IPS-NIHi11 (cell line): ENCODE results near the gene SCD.
"Not testable (repeated sequence)": the region's sequence is repeated elsewhere in the genome, so short reads cannot be mapped to it uniquely, and the experiment has no call there.

Experiments used
- DNase-seq: peaks from one replicate; pipeline ENCODE4 v3.0.0; 2012; ENCODE audit warnings: mixed read lengths, low spot score

Gene SCD

GRCh38 chr10:100346765-100347567 lies at the start of gene SCD:
Gene SCD, plus strand, starts transcription at chr10:100347233. Its CDS starts 272 bp downstream, at chr10:100347505.
- DNase-seq = peak; percentile 98

- DNase-seq = no peak
These were observed 49.8 kb upstream of the SCD start for GRCh38 chr10:100297242-100297641.

GRCh38 chr10:100301123-100301522 lies 45.9 kb upstream of the SCD start:
- DNase-seq = not testable (repeated sequence)

GRCh38 chr10:100303724-100304319 lies 43.2 kb upstream of the SCD start:
- peak; percentile 68 for DNase-seq

- DNase-seq = no peak
These were observed 42.6 kb upstream of the SCD start for GRCh38 chr10:100304414-100304813.

GRCh38 chr10:100306861-100307260 lies 40.2 kb upstream of the SCD start:
- no peak for DNase-seq

- DNase-seq = no peak
These were observed 39.3 kb upstream of the SCD start for GRCh38 chr10:100307684-100308083.

GRCh38 chr10:100311298-100311697 lies 35.7 kb upstream of the SCD start:
- no peak for DNase-seq

GRCh38 chr10:100315615-100316014 lies 31.4 kb upstream of the SCD start:
- DNase-seq = no peak

GRCh38 chr10:100318207-100318606 lies 28.8 kb upstream of the SCD start:
- DNase-seq = no peak

- DNase-seq = no peak
These were observed 27.2 kb upstream of the SCD start for GRCh38 chr10:100319707-100320402.

- peak; percentile 84 for DNase-seq
These were observed 21.9 kb upstream of the SCD start for GRCh38 chr10:100325158-100325557.

GRCh38 chr10:100327007-100327717 lies 19.9 kb upstream of the SCD start:
- no peak for DNase-seq

GRCh38 chr10:100327718-100328009 lies 19.4 kb upstream of the SCD start:
- no peak for DNase-seq

GRCh38 chr10:100328198-100328597 lies 18.8 kb upstream of the SCD start:
- DNase-seq = no peak

- DNase-seq = no peak
These were observed 17.0 kb upstream of the SCD start, which contains the start of gene PKD2L1 for GRCh38 chr10:100330079-100330478. Gene PKD2L1, minus strand, starts transcription at chr10:100330228. Its CDS starts 125 bp downstream, at chr10:100330103.

- DNase-seq = no peak
These were observed 13.9 kb upstream of the SCD start for GRCh38 chr10:100333106-100333505.

GRCh38 chr10:100333661-100334440 lies 13.2 kb upstream of the SCD start:
- no peak for DNase-seq

- no peak for DNase-seq
These were observed 12.3 kb upstream of the SCD start for GRCh38 chr10:100334762-100335161.

- DNase-seq = peak; percentile 81
These were observed 8.5 kb upstream of the SCD start for GRCh38 chr10:100338434-100339036.

- DNase-seq = no peak
These were observed 7.8 kb upstream of the SCD start for GRCh38 chr10:100339236-100339635.
